Omental fat pad (tissue), 4 donors: ENCODE data around the gene CTNND2. TPM values are rescaled to one million over a fixed set of nuclear protein-coding genes. Genes with fewer than 3 reads are reported as not detected.
A peak's percentile ranks its signal among the peaks of the same experiment; 100 is the strongest.

Experiments used
- ATAC-seq: fragments of 150-250 bp; one replicate; pipeline ENCODE4 v1.9.1; 2016; ENCODE audit warnings: mild to moderate bottlenecking, moderate library complexity; ENCODE audit not compliant: low FRiP score
- DNase-seq: peaks from one replicate; pipeline ENCODE4 v3.0.0-alpha.2; 2019; ENCODE audit warnings: low spot score
- CTCF ChIP-seq, 3 donors: fragments of 450-650 bp; IDR thresholded peaks; one replicate each; pipeline ENCODE4 v1.5.1; 2016 to 2017; ENCODE audit warnings: antibody characterized with exemption in 3 of 3, mild to moderate bottlenecking in 3 of 3, moderate library complexity in 2 of 3
- total RNA-seq, 4 donors: library from RNA; depleted of rRNA; stranded (reverse); fragments of >200 nt; gene quantifications; one replicate each; pipeline ENCODE4 v1.1.0, GENCODE V29; 2016

The CTNND2 gene
- total RNA-seq, 4 donors from 2014 or later, result 0.16 to 1.3 (median 0.64) TPM

GRCh38 chr5:11289733-11290132 lies 614.5 kb downstream of the CTNND2 start:
- TF ChIP-seq CTCF (IDR thresholded peaks at IDR 0.05), result no peak
- ATAC-seq (no peak), DNase-seq (no peak)

GRCh38 chr5:11289208-11289607 lies 615.0 kb downstream of the CTNND2 start:
- ATAC-seq, result no peak
- no peak for DNase-seq

GRCh38 chr5:11281842-11282241 lies 622.4 kb downstream of the CTNND2 start:
- DNase-seq, result no peak
- no peak for TF ChIP-seq CTCF (IDR thresholded peaks at IDR 0.05)
- no peak for ATAC-seq

More at GRCh38 chr5:11289208-11289607, 615.0 kb downstream of the CTNND2 start:
- TF ChIP-seq CTCF (IDR thresholded peaks at IDR 0.05), result no peak

GRCh38 chr5:11277323-11277722 lies 626.9 kb downstream of the CTNND2 start:
- ATAC-seq (no peak), DNase-seq (no peak)
- TF ChIP-seq CTCF (IDR thresholded peaks at IDR 0.05), result no peak

DNA sequence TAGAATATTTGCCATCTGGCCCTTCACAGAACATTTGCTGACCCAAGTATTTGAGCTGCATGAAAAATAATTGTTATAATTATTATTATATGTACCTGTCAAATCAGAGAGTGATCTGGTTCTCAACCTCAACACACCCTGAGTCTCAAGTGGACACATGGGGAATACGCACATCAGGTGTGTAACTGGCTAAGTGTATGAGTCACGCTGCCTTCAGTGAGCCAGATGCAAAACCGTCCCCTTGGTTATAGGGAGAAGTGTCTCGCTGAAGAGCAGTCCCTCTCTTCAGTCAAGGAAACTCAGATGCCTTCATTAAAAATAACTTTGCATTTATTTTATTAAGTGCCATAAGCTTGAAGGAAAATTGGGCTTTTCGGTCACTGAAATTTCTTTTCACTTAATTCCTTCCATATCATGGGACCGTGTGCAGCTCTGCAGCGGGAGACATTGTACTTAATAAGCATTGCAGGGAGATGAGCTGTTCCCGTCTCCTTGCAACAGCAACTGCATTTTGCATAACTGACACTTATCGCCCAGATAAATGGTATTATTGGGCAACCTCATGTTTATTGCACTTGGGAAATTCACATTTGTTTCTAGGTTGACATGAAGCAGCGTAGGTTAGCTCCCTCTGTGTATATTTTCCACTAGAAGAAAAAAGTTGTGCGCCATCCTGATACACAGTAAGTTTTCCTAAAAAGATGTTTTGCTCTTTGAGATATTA lies 630.9 kb downstream of the CTNND2 start:
- ATAC-seq, result peak; percentile 97
- no peak for TF ChIP-seq CTCF (IDR thresholded peaks at IDR 0.05)

DNA sequence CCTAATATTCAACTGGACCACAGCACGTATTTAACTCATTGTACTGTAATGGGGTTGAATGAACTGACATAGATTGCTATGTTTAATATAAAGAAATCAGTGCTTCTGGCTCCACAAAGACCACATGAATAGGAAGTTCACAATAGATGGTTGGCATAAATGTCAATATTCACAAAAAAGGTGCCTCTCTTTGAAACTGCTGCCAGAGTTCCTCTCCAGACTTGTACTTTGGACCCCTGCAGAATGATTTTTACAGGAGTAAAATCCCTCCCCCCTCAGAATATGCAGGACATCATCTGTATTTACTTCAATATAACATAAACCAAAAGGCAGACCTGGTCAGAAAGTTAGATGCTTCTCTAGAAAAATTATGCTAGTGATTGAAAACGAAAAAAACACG lies 634.7 kb downstream of the CTNND2 start:
- DNase-seq (no peak), ATAC-seq (no peak)
- no peak for TF ChIP-seq CTCF (IDR thresholded peaks at IDR 0.05)

More for the DNA sequence above, 630.9 kb downstream of the CTNND2 start:
- no peak for DNase-seq

DNA sequence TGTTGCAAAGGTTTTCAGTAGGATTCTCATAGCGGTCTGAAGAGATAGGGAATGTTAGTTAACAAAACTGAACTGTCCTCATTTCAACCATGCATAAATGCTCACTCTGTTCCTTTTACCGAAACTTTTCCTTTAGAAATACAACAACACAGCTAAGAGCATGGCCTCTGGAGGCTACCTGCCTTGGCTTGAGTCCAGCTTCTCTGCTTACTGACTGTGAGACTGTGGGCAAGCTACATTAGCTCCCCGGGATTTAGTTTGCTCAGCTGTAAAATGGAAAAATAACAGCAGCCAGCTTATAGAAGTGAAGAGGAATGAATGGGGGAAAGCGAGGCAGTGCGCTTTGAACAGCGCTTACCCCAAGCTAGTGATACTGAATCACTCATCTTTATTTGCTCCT lies 635.4 kb downstream of the CTNND2 start:
- no peak for TF ChIP-seq CTCF (IDR thresholded peaks at IDR 0.05)
- ATAC-seq (no peak), DNase-seq (no peak)
